Mononuclear cell (primary cell): ENCODE data around the gene PAGE1. TPM values are rescaled to one million over a fixed set of nuclear protein-coding genes. Genes with fewer than 3 reads are reported as not detected.
"Not testable (repeated sequence)": the region's sequence is repeated elsewhere in the genome, so short reads cannot be mapped to it uniquely, and the experiment has no call there.

Experiments
- H3K27me3 ChIP-seq: 2 replicates; pipeline ENCODE4 v1.6.0; 2011; ENCODE audit warnings: low read length, control low read depth; ENCODE audit not compliant: insufficient read depth
- H3K4me1 ChIP-seq: 2 replicates; pipeline ENCODE4 v1.5.1; 2011; ENCODE audit warnings: mild to moderate bottlenecking, low read length, control low read depth; ENCODE audit not compliant: insufficient read depth
- H3K4me3 ChIP-seq: 2 replicates; pipeline ENCODE4 v1.5.1; 2011; ENCODE audit warnings: mild to moderate bottlenecking, low read length, moderate library complexity
- H3K9me3 ChIP-seq: 2 replicates; pipeline ENCODE4 v1.5.1; 2011; ENCODE audit warnings: low read depth, mild to moderate bottlenecking, control low read depth, low read length
- total RNA-seq: library from RNA; depleted of rRNA; stranded (reverse); fragments of >200 nt; gene quantifications from one replicate; pipeline ENCODE4 v1.2.3, GENCODE V29; 2012

The PAGE1 gene
- not detected for total RNA-seq

GRCh38 chrX:49695276-49696180 lies at the start of gene PAGE1:
TSS of gene PAGE1 (minus strand) at chrX:49695984. CDS start at chrX:49694770, 1,214 bp downstream.
- no peak within 1 kb of the TSS for H3K4me3 ChIP-seq
- no peaks in the 10 kb centered on the region for H3K4me1 ChIP-seq
- H3K9me3 ChIP-seq = no peaks in the 10 kb centered on the region
- H3K27me3 ChIP-seq = no peaks in the 10 kb centered on the region

GRCh38 chrX:49741501-49741900 lies 45.7 kb upstream of the PAGE1 start:
- H3K4me3 ChIP-seq, H3K4me1 ChIP-seq, H3K9me3 ChIP-seq, H3K27me3 ChIP-seq: not testable (repeated sequence)

- no peaks in the 10 kb centered on the region for H3K9me3 ChIP-seq
- no peaks in the 10 kb centered on the region for H3K27me3 ChIP-seq
- no peak overlapping the region for H3K4me3 ChIP-seq
- H3K4me1 ChIP-seq = no peaks in the 10 kb centered on the region
Measured at GRCh38 chrX:49727847-49728246, 32.1 kb upstream of the PAGE1 start.

GRCh38 chrX:49726966-49727365 lies 31.2 kb upstream of the PAGE1 start:
- no peaks in the 10 kb centered on the region for H3K27me3 ChIP-seq
- H3K9me3 ChIP-seq = no peaks in the 10 kb centered on the region
- no peaks in the 10 kb centered on the region for H3K4me1 ChIP-seq
- H3K4me3 ChIP-seq = no peak overlapping the region

GRCh38 chrX:49725923-49726904 lies 30.4 kb upstream of the PAGE1 start:
- H3K27me3 ChIP-seq = no peaks in the 10 kb centered on the region
- no peaks in the 10 kb centered on the region for H3K9me3 ChIP-seq
- no peaks in the 10 kb centered on the region for H3K4me1 ChIP-seq
- no peak overlapping the region for H3K4me3 ChIP-seq

- Histone ChIP-seq H3K4me1 (no peaks in the 10 kb centered on the region), H3K27me3 (no peaks in the 10 kb centered on the region), H3K4me3 (no peak overlapping the region), H3K9me3 (no peaks in the 10 kb centered on the region)
Measured at GRCh38 chrX:49725401-49725800, 29.6 kb upstream of the PAGE1 start.

- H3K9me3 ChIP-seq, H3K4me1 ChIP-seq, H3K27me3 ChIP-seq, H3K4me3 ChIP-seq: not testable (repeated sequence)
Measured at GRCh38 chrX:49720106-49720505, 24.3 kb upstream of the PAGE1 start.

GRCh38 chrX:49712577-49712976 lies 16.8 kb upstream of the PAGE1 start:
- Histone ChIP-seq H3K9me3 (no peaks in the 10 kb centered on the region), H3K27me3 (no peaks in the 10 kb centered on the region), H3K4me3 (no peak overlapping the region), H3K4me1 (no peaks in the 10 kb centered on the region)

GRCh38 chrX:49710744-49711319 lies 15.0 kb upstream of the PAGE1 start:
- Histone ChIP-seq H3K9me3 (no peaks in the 10 kb centered on the region), H3K4me3 (no peak overlapping the region), H3K4me1 (no peaks in the 10 kb centered on the region), H3K27me3 (no peaks in the 10 kb centered on the region)

- no peaks in the 10 kb centered on the region for H3K4me1 ChIP-seq
- no peak overlapping the region for H3K4me3 ChIP-seq
- H3K9me3 ChIP-seq = no peaks in the 10 kb centered on the region
- no peaks in the 10 kb centered on the region for H3K27me3 ChIP-seq
Measured at GRCh38 chrX:49704691-49705404, 9.1 kb upstream of the PAGE1 start.

GRCh38 chrX:49701933-49702332 lies 6.1 kb upstream of the PAGE1 start:
- Histone ChIP-seq H3K4me3 (no peak overlapping the region), H3K27me3 (no peaks in the 10 kb centered on the region), H3K9me3 (no peaks in the 10 kb centered on the region), H3K4me1 (no peaks in the 10 kb centered on the region)

- H3K9me3 ChIP-seq = no peaks in the 10 kb centered on the region
- H3K4me3 ChIP-seq = no peak overlapping the region
- H3K27me3 ChIP-seq = no peaks in the 10 kb centered on the region
- H3K4me1 ChIP-seq = no peaks in the 10 kb centered on the region
Measured at GRCh38 chrX:49701323-49701722, 5.5 kb upstream of the PAGE1 start.

- Histone ChIP-seq H3K9me3 (no peaks in the 10 kb centered on the region), H3K4me1 (no peaks in the 10 kb centered on the region), H3K27me3 (no peaks in the 10 kb centered on the region), H3K4me3 (no peak overlapping the region)
Measured at GRCh38 chrX:49675075-49675719, 20.6 kb downstream of the PAGE1 start.

- no peaks in the 10 kb centered on the region for H3K27me3 ChIP-seq
- no peaks in the 10 kb centered on the region for H3K9me3 ChIP-seq
- no peaks in the 10 kb centered on the region for H3K4me1 ChIP-seq
- H3K4me3 ChIP-seq = no peak overlapping the region
Measured at GRCh38 chrX:49673394-49673793, 22.4 kb downstream of the PAGE1 start.
